SK-N-DZ (cell line): ENCODE results near the gene PRKAA2.

Experiments
- DNase-seq: peaks from one replicate; pipeline ENCODE4 v3.0.0-alpha.2; 2015; ENCODE audit warnings: low spot score
- small RNA-seq, 2 experiments: library from RNA; depleted of rRNA; stranded (forward); fragments of <200 nt; gene quantifications; one replicate each; pipeline ENCODE3, GENCODE V24; 2014

The PRKAA2 gene

DNA sequence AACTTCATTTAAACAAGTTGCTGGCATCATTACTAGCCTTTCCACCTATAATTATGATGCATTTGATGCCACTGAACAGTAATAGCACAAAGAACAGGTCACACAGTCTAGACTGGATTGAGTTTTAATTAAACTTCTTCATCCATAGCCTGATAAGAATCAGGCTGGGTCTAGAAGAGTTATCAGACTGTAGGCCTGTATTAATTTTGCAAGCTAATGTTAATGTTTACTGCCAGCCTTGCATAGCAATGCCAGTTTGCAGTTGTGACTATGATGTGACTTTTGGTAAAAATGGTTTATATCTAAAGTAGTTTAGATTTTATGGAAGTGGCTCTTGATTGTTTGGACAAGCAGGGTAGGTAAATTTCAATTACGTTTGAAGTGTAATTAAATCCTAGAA is 68.0 kb downstream of the PRKAA2 start:
- no peak for DNase-seq

DNA sequence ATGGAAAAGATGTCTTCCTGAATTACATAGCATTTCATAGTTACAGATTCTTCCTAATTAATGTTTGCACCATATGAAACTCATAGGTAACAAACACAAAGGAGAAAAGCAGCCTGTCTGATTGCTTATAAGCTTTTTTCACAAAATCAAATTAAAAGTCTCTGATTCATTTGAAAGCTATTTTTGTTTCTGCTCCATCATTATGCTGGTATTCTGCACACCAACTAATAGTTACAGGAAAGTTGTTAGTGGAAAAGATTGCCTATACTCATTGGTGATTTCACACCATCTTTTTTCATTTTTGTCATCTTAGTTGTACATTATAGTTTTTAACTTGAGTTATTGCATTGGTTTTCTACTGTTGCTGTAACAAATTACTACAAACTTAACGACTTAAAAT is 70.0 kb downstream of the PRKAA2 start:
- DNase-seq = no peak

DNA sequence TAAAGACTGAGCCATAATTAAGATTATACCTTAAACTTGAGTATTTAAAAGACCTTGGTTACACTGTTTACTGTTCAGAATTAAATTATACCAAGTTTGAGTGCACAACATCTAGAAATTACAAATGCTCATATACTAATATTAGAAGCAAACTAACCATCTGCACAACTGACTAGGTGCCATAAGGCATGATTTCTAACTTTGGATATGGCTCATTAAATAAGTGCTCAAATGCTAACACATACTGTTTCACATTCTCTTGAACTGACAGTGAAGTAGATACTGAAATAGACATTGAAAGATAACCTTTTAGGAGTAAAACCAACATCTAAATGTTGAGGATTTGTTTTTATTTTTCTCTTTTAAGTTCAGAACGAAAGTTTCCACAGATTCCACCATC is 74.1 kb downstream of the PRKAA2 start:
- no peak for DNase-seq

DNA sequence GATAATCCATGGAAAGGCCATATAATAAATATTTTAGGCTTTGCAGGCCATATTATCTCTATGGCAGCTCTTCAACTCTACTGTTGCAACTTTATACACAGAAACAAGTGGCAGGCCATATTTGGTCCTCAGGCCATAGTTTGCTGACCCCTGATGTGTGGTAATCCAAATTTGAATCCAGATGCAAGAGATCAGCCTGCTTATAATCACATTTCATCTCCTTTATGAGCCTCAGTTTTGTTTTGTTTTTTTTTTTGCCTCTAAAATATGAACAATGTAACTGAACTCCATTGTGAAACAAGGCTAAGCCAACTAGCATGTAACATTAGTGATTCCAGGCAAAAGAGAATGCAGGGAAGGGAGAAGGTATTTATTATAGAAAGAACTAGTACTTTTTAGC is 81.6 kb downstream of the PRKAA2 start:
- no peak for DNase-seq

DNA sequence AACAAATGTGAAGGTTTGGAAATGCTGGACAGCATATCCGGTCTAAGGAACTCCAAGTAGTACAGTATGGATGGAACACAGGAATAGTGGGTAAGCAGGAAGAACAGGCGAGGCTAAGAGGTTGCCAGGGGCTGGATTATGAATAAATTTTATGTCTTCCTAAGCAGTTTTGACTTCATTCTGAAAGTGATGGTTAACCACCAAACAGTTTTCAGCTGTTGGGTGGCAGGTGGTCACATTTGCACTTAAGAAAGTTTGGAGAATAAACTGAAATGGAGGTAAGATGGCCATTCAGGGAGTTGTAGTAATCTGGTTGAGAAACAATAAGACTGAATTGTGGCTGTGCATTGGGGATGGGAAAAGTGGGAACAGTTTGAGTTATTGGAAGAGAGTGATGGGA is 83.8 kb downstream of the PRKAA2 start:
- DNase-seq = no peak

DNA sequence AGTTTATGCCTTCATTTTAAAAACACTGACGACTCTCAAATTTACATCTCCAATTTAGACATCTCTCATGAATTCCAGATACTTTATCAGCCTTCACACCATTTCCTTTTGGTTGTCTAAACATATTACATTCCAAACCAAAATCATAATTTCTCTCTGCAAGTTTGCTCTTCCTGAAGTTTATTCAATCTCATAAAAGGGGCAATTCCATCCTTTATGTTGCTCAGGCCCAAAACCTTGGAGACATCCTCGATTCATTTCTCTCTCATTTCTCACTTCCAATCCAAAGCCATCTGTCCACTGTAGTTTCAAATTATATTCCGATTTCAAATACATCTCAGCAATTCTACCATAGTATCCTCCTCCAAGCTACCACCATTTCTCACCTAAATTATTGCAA is 100.1 kb downstream of the PRKAA2 start:
- no peak for DNase-seq

DNA sequence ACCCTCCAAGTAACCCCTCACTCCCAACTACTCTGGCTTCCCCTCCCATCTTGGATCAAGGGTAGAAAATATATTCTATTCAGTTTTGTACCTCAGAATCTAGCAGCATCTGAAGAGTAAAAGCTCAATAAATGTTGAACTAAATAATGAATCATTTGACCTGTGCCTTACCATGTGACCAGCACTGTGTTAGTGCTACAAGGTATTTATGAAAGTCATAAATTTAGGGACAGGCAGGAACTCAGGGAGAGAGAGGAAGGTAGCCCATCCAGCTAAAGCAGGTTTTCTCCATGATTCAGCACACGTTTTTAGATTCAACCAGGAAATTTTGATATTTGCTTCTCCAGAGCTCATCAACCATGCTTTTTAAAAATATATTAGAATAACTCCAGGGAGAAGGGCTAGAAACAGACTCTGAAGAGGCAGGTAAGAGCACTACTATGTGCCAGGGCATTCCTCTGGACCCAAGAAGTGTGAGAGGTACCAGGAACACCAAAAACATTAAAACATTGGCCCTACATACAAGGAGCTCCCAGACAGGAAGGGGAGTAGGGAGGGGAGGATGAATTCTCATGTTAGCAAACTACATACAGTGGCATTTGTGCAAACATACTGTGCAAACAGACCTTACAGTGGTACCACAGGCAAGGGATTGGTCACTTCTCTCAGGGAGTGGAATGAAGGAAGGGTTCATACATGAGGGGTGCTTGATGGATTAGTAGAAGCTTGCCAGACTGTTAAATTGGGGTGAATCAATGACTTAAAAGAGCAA is 109.8 kb downstream of the PRKAA2 start:
- no peak for DNase-seq

DNA sequence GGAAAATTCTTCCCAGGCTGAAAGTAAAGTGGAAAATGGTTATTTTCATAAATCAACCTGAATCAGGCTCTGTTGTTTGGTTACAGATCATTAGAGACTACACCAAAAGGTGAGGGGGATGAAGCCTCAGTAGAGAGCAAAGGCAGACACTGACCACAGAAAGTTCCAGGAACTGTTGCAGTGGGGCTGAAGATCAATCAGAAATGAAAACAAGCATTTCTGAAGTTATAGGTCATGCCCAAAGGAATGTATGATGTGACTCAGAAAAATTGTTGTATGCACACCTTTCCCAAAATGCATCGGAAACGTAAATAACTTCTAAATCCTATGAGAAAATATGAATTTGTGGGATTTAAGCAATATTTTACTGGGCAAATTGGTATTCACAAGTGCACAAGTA is 110.8 kb downstream of the PRKAA2 start:
- DNase-seq = no peak

DNA sequence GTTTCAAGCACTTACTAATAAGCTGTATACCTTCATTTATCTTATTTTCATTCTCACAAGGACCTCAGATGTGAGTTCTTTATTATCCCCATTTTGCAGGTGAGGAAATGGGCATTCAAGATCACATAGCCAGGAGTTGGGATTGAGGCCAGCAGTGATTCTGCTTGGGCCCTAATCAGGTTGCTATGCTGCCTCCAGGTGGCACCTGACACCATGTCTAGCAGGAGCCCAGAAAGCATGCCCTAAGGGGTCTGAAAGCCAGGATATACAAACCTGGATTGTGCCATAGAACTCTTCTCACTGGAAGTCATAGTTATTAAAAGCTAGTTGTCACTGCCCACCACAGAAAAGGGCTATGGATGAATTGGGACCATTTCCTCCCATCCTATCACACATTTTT is 113.0 kb downstream of the PRKAA2 start:
- no peak for DNase-seq

DNA sequence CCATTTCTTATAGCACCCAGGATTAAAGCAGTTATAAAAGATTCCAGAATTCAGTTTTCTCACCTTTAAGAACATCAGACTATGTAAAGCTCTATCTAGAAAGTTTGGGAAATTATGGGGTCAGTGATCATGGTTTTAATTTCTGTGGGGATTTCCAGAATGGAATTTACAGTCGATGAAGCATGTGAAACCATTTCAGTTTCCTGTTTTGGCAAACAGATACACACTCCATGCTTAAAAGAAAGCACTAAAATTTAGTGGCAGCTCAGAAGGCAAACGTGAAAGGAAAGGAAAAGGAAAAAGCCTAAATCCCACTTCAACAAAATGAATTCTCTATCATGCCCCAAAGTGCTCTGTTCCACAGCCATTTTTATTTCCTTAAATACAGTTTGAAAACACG is 113.7 kb downstream of the PRKAA2 start:
- no peak for DNase-seq

Small RNAs within 50 kb of the gene (small RNA-seq; reads per million reads assigned to genes)
- 0 reads per million in 2 experiments for gene AC099789.1
